ENCODE measurements around the gene RXRB.

The RXRB gene

GRCh38 chr6:33211666-33212422, 11.4 kb upstream of the RXRB start:
- no peak for DNase-seq

GRCh38 chr6:33211136-33211535, 10.7 kb upstream of the RXRB start:
- no peak for DNase-seq

DNA sequence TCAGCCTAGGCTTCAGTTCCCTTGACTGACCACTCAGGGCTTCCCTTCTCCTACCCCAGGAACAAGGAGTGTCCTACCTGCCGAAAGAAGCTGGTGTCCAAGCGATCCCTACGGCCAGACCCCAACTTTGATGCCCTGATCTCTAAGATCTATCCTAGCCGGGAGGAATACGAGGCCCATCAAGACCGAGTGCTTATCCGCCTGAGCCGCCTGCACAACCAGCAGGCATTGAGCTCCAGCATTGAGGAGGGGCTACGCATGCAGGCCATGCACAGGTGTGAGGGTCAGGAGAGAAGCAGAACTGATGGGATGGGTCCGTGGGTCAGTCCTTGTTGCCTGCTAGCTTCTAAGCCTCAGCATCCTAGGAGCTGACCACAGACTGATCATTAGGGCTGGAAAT, 9.4 kb upstream of the RXRB start:
- DNase-seq: no peak

DNA sequence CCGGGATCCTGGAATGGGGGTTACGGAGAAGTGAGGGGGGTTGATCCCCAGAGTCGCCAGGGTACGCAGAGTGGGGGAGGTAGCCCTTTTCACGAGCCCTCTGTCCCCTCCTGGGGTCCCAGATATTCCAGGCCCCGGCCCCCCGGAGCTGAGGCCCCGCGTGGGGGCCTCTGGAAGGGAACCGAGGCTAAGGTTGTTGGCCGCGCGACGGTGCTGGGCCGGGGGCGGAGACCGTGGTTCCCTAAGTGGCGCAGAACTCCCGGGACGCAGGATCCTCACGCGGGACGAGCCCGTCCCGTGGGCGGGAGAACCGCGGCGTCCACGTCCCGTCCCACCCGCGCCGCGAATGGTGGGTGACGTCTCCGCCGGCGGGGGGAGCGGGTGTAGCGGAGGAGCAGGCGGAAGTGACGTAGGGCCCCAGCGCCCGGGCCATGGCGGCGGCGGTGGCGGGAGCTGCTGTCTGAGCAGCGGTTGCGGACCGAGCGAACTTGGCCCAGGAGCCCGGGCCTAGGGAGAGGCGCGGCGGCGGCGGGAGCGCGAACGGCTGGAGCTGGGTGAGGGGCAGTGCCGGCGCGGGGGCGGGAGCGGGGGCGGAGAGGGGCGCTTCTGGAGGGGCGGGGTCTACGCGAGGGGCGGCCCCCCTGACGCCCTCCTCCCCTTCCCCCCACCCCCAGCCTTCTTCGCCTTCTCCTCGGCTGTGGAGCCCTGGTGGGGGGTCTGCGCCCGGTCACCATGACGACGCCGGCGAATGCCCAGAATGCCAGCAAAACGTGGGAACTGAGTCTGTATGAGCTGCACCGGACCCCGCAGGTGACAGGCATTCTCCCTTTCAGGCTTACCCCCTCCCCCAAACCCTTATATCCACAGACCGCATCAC, 7.9 kb upstream of the RXRB start, which contains the start of gene RING1:
TSS of gene RING1 (plus strand) at position 410 of the 877 bp plus-strand sequence. CDS start at position 733, 323 bp downstream.
- no peak for DNase-seq

DNA sequence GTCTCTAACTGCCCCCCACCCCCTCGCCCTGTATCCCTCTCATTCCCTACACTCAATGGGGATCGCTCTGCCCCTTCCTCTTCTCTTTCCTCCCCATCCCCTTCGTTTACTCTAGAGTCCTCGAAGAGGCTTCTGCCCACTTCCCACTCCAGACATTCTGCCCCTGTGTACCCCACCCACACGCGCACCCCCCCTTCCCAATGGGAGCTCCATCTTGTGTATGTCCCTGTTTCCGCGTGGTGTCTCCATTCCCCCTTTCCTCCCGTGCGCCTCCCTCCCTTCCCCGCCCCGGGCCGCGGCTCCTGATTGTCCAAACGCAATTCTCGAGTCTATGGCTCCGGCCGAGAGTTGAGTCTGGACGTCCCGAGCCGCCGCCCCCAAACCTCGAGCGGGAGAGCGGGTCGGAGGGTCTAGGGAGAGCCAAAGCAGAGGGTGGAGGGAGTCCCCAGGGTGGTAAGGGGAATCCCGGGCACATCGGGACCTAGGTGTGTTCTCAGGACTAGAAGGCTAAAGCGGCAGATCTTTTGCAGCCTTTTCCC, 7.2 kb upstream of the RXRB start:
- DNase-seq: no peak

DNA sequence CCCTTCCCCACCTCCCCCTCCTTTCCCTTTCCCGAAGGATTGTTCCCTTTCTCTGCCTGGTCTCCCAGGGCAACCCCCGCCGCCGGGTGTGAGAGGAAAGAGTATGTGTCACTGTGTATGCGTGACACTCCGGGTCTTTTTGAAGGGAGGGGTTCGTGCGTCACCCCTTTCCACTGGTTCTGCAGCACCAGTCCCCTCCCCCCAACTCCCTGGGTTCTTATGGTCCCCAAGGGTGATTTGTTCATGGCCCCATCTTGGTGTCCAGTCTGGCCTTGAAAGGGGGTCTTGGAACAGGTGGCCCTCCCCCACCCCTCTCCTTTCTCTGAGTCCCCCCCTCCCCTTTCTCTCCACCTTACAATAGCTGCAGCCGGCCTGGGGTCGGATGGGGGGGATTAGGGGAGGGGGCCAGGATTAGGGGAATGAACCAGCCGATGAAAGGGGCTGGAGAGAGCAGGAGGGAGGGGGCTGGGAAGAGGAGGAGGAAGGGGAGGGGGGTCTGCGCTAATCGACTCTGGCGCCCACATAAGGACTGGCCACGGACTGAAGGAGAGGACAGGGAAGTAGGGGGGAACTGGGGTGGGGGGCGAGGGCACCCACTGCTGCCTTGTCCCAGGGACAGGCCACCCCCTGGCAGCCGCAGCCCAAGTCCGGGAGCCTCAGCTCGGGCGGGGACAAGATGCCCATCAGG, 6.5 kb upstream of the RXRB start:
- DNase-seq: no peak

- DNase-seq: no peak
These were observed 5.8 kb upstream of the RXRB start for GRCh38 chr6:33206027-33206863.

DNA sequence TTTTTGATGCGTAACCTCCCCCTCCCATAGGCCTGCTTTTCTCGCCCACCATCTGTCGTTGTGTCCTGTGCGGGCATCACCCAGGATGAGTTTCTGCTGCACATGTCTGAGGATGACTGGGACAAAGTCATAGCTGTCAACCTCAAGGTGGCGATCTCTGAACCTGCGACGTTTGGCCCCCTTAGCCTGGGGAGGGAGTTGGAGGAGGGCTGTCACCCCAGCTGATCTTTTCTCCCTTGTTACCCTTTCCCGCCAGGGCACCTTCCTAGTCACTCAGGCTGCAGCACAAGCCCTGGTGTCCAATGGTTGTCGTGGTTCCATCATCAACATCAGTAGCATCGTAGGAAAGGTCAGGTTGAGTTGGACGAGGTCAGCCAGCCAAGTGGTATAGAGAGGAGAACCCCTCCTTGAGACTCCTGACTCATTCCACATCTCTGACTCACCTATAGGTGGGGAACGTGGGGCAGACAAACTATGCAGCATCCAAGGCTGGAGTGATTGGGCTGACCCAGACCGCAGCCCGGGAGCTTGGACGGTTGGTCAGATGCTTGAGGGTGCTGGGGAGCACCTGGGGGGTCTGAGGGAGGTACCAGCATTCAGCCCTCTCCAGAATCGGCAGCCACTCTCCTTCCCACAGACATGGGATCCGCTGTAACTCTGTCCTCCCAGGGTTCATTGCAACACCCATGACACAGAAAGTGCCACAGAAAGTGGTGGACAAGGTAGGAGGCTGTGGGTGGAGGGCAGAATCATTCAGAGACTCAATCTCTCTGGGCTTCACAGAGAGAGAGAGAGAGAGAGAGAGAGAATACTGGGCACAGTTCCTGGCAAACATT, 4.9 kb upstream of the RXRB start:
- DNase-seq: no peak

GRCh38 chr6:33204415-33205190, 4.1 kb upstream of the RXRB start, which contains the start of gene HSD17B8:
Gene HSD17B8 (plus strand): TSS chr6:33204655. CDS start chr6:33204669, 14 bp downstream.
- DNase-seq: no peak

DNA sequence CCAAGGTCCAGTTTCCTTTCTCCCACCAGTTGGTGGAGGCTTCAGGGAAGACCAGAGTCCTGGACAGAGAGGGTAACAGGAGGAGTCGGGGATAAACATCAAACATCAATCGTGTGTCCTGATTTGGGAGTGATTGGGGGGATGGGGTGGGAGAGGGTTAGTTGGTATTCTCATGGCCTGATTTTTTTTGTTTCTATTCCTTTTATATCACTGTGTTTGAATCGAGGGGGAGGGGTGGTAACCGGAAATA, 3.6 kb upstream of the RXRB start:
- no peak for DNase-seq

DNA sequence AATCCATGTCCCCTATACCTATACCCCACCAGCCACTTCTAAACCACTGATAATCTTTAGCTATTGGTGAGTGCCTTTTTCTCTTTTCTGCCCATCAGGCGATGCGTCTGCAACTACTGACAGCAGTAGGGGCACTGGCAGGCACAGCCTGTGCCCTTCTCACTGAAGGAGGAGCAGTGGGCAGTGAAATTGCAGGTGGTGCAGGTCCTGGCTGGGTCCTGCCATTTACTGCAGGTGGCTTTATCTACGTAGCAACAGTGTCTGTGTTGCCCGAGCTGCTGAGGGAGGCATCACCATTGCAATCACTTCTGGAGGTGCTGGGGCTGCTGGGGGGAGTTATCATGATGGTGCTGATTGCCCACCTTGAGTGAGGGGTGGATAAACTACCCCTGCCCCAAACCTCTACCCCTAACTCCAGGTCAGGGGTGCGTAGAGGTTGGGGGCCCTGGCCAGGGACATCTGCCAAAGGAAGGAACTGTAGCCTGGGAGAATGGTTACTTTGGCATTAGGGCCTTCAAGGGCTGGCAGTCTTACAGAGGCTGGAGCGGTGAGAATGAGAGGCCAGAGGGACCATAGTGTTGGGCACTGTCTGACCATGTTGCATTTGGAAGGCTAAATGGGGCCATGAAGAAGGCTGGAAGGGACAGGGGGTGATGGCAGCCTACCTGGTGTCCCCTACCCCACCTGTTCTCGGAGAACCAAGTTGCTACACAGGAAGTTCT, 3.1 kb upstream of the RXRB start:
- DNase-seq: no peak

DNA sequence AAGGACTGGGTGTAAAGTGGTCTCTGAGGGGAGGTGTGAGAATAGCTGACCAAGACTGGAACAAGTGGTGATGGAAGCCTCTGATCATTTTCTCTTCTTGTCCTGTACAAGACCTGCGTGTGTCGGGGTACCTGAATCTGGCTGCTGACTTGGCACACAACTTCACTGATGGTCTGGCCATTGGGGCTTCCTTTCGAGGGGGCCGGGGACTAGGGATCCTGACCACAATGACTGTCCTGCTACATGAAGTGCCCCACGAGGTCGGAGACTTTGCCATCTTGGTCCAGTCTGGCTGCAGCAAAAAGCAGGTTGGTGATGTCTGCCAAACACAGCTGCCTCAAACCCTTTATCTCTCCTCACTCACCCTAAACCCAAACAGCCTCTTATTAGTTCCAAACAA, 2.3 kb upstream of the RXRB start:
- no peak for DNase-seq

DNA sequence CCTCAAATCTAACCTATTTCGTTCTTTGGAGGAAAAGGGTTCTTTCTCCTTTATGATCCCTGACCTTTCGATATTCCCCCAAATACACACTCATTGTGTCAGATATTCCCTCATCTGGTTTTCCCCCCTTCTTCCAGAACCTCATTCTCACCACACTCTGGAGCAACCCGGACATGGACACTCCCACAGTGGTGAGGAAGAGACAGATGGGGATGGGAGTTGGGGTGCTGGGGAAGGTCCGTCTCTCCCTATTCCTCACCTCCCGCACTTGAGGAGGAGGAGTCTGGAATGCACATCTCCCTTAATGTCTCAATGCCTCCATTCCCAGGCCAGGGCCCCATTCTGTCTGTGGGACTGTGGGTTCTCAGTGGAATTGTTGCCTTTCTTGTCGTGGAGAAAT, 1.5 kb upstream of the RXRB start:
- DNase-seq: no peak

DNA sequence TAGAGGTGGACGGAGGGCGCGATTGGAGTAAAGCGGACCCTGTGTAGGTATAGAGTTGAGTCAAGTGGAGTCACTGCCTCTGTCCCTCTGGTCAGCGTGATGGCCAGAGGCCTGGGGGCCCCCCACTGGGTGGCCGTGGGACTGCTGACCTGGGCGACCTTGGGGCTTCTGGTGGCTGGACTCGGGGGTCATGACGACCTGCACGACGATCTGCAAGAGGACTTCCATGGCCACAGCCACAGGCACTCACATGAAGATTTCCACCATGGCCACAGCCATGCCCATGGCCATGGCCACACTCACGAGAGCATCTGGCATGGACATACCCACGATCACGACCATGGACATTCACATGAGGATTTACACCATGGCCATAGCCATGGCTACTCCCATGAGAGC, 681 bp upstream of the RXRB start:
- DNase-seq: no peak

DNA sequence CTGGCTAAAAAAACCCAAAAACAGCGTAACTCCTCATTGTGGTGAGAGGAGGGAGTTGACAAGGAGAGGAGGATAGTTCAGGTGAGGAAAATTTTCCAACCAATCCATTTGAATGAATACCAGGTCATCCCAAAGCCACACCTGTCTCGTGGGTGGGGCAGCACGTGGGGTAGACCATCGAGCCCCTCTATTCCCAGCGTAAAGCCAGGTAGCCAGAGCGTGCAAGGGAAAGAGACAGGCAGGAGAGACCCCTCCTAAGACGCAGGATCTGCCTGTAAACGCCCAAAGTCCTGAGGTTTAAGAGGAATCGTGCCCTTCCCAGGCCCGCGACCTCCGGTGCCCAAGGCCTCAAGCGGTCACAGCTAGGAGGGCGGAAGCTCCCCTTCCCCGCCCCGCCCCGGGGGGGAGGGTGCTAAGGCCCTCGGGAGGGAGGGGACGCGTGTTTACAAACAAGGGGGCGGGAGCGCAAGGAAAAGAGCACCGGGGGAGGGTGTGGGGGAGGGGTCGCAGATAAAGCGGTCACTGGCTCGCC, 712 bp downstream of the RXRB start:
- DNase-seq: no peak

DNA sequence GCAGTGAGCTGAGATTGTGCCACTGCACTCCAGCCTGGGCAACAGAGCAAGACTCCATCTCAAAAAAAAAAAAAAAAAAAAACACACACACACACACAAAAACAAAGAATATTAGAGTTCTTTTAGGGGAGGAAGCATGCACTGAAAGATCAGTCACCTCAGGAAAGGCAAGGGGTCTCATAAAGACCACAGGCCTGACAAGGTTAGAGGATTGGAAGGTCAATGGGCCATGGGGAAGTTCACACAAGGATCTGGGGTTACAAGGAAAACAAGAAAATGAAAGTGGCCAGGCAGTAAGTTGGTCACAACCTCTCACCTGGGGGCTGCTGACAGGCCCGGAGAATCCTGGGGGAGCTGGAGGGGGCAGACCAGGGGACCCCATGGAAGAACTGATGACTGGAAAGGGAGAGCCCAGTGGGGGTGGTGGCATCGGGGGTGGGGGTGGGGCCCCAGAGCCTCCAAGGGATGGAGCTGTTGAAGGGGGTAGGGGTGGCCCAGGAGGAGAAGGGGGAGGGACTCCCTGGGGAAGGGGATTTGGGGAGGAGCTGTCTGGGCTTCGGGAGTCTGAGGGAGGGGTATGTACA, 1.5 kb downstream of the RXRB start:
- DNase-seq: no peak

- DNase-seq: no peak
These were observed 2.2 kb downstream of the RXRB start for GRCh38 chr6:33198159-33198852.

GRCh38 chr6:33197431-33198048, 2.9 kb downstream of the RXRB start:
- no peak for DNase-seq
